ENCODE measurements around the gene VSTM2B. TPM values are rescaled to one million over a fixed set of nuclear protein-coding genes. Genes with fewer than 3 reads are reported as not detected.
"Not testable (repeated sequence)": the region's sequence is repeated elsewhere in the genome, so short reads cannot be mapped to it uniquely, and the experiment has no call there.

The VSTM2B gene
- total RNA-seq (2014; rRNA removed), result not detected in 2 replicates
- polyA plus RNA-seq (2012), result not detected

DNA sequence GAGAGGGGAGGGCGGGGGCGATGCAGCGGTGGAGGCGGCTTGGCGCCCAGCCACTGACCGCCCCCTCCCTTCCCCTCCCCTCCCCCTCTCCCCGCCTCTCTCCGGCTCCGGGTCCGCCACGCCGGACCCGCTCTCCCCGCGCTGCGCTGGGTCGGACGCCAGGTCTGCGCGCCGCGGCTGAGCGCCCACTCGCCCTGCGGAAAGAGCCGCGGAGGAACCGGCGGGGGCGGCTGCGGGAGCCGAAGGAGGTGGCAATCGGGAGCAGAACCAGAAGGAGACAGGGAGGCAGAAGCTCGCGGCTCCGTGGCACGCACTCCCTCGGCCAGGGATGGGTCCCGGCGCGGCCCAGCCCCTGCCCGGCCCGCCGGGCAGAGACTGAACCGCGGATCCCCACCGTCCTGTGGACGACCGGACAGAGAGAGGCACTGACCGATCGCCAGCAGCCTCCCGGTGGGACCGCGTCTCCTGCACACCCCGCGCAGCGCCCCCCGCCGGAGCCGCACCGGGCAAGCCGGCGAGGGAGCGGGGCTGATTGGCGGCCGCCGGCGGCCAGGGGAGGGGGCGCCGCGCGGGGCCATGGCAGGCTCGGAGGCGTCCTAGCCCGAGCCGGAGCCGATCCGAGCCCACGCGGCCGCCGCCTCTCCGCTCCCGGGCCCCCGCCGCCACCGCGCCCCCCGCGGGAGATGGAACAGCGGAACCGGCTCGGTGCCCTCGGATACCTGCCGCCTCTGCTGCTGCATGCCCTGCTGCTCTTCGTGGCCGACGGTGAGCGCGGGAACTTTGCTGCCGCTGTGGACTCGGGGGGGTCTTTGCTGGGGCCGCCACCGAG lies at the start of gene VSTM2B:
VSTM2B (plus strand) TSS at position 94 of the 829 bp plus-strand sequence; CDS start at position 684, 590 bp downstream.
- no peak for DNase-seq (ENCODE audit: low read depth)

DNA sequence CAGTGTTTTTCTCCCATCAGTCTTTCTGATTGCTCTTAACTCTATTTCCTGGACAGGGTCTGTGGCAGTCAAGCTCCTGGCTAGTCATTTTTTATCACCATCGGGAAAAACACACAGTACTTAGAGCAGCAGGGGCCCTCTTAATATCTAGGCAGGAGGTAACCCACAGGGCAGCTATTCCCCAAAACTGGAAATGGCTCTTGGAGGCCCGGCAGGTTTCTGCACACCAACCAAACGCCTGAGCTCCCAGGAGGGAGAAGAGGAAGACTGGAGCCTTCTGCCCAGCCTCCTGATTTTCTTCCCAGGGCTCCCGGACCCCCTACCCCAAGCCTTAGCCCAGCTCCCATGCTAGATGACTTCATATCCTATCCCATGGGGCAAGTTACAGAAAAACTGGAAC lies 49.3 kb upstream of the VSTM2B start:
- no peak for DNase-seq (ENCODE audit: low read depth)

DNA sequence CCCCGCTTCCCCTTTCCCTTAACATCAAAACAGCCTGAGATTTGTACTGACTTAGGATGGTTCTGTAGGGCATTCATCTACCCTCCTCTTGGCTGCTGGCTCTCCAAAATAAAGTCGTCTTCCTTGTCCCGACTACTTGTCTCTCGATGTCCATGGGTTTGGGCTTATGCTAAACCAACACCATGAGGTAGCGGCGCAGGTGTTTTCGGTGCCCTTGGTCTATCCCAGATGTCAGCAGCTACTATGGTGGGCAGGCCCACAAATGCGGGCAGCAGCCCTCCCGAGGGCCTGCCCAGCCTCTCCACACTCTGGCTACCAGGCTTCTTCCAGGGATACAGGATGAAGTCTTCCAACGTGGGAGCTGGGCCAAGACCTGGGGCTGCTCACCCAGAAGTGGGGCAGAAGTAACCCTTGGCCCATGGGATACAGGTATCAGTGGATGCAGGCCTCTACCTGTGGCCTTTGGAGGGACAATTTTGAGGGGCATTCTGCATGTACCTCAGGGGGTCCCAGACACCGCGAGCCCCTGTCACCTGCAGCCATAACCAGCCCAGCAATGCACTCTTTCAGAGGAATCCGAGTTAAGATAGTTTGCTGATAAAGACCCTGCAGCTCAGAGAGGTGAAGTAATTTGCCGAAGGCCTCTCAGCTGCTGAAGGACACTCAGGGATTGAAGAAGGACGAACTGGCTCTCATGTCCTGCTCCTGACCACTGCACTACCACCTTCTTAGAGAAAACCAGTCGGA lies 47.8 kb upstream of the VSTM2B start:
- DNase-seq (ENCODE audit: low read depth), result no peak

DNA sequence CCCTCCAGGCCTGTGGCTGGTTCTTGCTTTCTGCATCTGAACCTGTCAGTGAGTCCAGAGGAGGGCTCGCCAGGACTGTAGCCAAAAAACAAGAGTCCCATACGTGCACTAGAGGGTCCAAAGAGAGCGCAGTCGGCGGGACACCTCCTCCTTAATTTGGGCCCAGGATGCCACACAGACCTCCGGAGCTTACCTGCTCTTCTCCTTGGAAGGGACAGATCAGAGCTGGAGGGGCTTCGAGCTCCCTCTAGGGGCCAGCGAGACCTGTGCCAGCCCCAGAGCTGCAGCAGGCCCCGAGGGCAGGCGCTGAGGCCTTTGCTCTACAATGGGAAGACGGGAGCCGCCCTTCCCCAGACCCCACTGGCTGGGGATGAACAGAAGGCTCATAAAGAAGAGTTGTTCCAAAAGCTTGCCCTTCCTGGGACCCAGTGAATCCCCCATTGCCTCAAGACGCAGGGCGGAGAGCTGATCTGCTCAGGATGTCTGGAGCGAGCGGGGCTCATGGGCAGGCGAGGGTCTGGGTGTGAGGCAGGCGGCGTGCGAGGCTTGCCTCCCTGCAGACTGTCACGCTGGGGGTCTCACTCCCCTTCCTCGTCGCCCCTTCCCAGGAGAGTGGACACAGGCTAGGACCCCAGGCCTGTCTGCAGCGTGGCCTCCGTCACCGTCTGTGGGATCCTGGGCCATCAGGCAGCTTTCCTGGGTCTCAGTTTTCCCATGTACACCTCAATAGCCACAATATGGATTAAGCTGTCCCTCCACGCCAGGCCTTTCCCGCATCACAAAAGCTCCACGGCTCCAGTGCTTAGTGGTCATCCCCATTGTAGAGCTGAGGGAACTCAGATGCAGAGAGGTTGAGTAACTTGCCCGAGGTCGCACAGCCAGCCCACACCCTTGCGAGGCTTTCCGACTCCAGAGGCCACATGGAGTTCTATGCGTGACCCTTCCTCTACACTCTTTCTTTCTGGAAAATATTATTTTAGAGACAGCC lies 46.9 kb upstream of the VSTM2B start:
- DNase-seq (ENCODE audit: low read depth), result no peak

DNA sequence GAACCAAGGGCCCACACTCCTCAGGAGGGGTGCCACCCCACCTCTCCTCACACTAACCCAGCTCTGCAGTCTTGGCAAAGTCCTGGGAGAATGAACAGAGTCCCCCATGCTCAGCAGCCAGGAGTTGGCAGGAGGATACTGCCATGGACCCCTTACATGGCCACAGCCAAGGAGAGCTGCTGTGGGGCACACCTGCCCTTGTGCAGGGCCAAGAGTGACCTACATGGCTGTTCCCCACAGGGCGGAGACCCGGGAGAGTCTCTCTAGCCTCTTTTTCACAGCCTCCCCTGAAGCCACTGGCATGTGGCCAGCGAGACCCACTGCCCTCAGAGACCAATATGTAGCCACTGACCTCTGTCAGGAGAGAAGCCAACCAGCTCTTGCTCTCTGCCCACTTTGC lies 45.9 kb upstream of the VSTM2B start:
- no peak for DNase-seq (ENCODE audit: low read depth)

DNA sequence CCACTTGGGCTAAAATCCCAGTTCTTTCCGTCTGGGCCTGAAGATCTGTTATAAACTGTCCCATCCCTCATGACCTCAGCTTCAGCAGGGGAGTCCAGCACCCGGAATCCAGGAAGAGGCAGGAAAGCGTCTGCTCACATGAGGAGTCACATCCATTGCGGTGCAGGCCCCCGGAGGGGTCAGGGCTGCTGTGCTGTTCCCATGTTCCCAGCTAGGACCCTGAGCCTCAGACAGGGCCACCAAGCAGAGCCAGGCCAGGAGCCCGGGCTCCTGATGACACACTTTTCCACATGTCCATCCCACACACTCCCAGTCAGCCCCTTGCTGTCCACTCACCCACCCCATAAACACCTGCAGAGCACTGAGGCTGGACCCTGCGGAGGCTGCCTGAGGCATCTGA lies 45.3 kb upstream of the VSTM2B start:
- DNase-seq (ENCODE audit: low read depth), result no peak

DNA sequence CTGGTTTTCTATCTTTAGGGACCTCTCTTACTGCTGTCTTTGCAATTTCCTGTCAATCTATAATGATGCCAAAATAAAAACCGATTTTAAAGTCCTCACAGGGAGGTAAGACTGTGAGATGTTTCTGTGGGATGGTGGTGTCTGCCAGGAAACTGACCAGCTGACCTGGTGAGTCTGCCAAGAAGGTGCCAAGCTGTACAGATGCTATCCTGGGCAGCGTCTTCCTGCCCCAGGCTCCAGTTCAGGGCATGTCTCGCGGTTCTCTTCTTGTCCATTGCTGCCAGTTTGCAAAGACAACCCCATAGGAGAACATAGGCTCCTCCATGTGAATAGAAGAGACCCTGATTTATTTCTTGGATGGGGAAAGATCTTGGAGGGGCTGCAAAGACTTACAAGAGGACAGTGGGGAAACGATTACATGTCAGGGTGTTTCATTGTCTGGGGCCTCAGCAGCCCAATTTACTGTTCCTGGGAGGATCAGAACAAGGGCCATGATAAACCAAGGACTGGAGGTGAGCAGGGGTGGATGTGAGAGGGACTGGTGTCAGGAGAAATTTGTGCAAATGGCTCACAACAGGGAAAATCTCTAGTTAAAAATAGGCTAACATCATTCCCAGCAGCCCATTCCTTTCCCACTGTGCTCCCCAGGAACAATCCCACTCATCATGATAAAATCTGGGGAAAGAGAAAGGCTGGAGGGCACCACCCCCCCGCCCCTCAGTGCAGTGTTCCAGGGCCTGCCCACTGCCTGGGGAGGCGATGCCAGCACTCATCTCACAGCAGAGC lies 42.7 kb upstream of the VSTM2B start:
- DNase-seq (ENCODE audit: low read depth), result no peak

DNA sequence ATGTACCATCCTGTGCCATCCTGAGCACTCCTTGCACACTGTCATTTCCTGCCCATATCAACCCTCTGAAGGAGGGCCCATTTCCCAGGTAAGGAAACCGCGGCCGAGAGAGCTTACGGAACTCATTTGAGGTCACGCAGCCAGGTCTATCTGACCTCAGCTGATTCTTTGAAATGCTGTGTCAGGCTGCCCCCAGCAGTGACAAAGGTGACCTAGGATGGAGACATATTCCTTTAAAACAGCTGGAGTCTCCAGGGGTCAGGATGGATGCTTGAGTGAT lies 42.2 kb upstream of the VSTM2B start:
- no peak for DNase-seq (ENCODE audit: low read depth)

DNA sequence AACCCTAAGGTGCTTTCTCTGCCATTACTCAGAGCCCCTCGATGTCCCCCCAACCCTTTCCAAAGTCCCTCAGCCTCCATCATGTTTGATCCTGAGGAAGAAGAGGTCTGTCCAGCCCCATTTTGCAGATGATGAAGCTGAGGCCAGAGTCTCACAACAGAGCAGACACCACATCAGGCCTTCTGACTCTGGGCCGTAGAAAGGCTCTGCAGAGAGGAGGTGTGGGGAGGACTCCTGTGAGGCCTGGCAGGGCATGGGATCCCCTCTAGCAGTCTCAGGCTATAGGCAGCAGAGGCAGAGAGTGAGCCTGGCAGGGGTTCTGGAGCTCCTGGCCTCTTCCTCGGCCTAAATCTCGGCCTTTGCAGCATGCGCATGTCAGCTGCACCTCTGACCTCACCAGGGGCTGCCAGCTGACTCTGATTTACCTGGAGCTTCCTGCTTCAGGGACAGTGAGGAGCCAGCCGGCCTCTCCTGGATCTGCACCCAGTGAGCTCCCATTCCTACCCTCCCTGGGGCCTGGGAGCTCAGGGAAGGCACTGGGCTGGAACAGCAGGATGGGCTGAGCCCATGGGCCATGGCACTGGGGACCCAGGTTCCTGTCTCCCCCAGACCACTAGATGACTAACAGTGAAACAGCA lies 41.7 kb upstream of the VSTM2B start:
- DNase-seq (ENCODE audit: low read depth), result no peak

DNA sequence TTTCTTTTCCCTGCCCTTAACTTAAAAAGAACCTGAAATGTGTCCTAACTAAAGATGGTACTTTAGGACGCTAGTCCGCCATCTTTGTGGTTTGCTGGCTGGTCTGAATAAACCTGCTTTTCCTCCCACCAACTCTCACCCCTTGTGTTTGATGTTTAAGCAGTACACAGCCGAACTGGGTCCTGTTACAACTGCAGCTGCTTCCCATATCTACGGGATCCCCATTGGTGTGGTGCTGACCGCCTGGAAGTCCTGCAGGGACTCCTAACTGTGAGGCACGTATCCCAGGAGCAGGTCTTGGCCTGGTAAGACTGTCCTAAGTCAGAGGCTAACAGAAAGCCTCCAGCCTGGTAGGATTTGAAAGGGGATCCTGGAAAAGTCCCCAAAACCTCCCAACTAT lies 40.9 kb upstream of the VSTM2B start:
- DNase-seq (ENCODE audit: low read depth), result no peak

DNA sequence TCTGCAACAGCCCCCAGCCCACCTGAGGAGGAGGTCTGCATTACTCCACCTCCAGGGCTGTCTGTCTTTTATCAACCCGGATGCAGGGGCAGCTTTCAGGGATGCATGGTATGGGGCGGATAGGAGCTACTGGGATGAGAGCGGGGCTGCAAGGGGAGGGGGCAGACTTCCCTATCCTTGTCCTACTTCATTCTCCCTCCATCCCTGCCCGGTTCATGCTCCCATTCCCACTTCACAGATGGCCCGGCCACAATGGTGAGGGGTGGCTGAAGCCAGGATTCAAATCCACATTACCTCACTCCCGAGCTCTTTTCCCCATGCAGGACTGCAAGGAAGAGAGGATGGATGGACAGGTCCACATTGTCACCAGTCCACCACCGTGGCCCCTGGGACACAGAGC lies 40.5 kb upstream of the VSTM2B start:
- DNase-seq (ENCODE audit: low read depth), result no peak

DNA sequence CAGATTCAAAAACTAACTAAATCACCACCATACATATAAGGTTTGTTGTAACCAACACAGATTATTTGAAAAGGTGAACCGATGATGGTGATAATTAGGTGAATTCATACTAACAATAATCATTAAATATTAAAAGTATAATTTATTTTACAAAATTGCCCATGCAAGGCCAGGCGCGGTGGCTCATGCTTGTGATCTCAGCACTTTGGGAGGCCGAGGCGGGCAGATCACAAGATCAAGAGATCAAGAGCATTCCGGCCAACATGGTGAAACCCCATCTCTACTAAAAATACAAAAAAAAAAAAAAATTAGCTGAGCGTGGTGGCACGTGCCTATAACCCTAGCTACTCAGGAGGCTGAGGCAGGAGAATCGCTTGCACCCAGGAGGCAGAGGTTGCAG lies 38.8 kb upstream of the VSTM2B start:
- not testable (repeated sequence) for DNase-seq (ENCODE audit: low read depth)

DNA sequence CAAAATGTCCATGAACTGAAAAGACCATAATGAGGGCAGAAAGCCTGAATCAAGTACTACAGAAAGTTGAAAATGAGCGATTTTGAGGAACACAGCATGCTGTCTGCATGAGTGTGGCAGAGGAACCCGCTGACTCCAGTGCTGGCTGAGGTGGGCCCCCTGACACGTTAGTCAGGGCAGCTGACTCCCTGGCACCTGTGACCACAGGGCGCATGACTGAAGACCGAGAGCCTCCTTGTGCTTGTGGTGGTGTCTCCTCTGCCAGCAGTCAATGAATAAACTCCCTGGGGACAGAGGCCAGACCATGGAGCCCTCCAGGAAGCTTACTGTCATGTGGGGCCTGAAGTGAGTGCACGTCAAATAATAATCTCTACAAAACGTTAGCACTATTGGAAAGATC lies 38.4 kb upstream of the VSTM2B start:
- DNase-seq (ENCODE audit: low read depth), result no peak

DNA sequence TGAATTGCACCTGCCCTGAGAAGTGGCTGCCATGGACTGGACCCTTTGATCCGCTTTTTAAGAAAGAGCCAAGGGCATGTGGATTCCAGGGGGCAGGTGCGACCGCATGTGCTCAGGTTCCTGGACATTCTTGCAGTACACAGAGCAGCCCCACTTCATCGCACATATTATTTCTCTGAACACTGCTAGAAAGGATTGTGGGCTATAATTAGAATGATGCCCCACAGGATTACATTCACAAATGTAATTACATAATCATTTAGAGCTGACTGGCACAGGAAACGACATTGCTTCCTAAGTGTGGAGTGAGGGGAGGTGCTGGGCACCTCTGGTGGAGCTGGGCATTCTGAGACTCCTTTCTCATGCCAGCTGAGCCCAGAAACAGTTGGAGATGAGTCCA lies 37.5 kb upstream of the VSTM2B start:
- no peak for DNase-seq (ENCODE audit: low read depth)

DNA sequence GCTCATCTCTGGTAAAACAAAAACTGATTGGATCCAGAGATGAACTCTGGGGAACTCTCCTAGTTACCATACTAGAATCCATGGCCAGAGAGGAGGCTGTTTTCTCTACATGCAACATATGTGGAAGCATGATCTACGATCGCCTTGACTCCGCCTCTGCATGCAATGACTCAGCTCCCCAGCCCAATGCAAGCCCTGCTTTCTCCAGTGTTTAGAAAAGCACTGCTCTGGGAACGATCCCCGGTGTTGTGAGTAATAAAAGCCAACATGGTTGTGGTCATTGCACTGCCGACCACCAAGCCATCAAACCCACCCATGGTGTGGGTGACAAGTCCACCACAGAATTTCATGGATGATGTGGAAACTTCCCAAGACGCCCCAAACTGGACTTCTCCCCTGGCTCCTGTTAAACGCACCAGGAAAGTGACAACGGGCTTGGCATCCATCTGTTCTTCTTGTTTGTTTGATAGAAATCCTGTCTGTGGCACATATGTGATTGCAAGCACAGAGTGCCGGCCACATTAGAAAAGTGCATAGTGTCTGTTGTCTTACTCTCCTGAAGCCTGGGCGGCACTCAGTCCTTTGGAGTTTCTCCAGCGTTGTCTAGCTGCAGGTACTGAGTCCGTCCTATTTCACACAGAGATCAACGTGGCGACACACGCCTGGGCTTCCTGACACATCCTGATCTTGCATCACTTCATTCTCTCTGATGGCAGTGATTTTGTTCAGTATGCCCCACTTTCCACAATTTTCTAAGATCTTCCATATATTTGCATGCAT lies 36.4 kb upstream of the VSTM2B start:
- no peak for DNase-seq (ENCODE audit: low read depth)

DNA sequence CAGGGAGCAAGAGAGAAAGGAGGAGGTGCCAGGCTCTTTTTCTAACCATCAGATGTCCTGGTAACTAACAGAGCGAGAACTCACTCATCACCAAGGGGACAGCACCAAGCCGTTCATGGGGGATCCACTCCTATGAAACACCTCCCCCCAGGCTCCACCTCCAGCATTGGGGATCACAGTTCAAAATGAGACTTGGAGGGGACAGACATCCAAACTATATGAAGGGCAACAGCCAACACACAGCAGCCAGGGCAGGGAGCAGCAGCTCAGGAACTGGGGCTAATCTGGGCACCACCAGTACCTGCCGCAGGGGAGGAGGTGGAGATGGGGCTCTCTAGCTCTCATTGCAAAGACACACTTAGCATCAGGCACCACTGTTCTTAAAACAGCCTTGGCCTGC lies 34.3 kb upstream of the VSTM2B start:
- no peak for DNase-seq (ENCODE audit: low read depth)

DNA sequence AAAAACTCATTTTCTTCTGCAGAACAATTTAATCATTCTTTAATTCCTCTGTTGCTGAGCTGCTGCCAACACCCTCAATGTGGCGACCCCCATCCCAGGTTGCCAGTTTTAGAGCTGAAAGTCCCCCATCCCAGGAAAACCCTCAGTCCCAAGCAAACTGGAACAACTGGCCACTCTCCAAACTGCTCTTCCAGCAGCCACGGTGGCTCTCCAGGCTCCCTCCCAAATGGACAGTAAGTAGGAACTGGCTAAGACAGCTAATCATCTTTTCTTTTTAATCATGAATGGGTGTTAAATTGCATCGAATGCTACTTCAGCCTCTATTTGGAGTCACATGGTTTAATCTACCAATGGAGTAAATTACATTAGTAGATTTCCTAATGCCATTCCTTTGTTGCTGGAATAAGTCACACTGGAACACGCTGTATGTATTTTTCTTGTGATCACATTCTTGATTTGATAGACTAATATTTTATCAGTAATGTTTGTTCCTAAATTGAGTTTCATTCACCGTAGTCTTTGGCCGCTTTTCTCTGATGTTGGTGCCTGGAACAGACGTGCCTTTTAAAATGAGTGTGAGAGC lies 33.7 kb upstream of the VSTM2B start:
- no peak for DNase-seq (ENCODE audit: low read depth)

DNA sequence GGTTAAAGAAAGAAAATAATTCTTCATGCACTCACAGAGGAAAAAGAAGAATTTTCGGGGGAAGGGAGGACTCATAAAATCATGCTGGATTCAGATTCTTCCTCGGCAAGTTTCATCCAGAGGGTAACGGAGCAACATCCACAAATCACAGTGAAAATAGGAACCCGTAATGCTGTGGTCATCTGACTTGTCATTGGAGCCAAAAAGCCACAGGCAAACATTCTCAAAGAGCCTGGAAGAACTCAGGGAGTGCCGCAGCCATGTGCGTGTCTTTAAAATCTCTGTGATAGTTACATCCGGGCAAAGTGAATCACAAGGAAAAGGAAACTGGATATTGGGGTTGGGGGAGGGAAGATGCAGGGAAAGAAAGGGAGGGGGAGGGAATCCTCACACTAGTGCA lies 33.0 kb upstream of the VSTM2B start:
- DNase-seq (ENCODE audit: low read depth), result no peak

DNA sequence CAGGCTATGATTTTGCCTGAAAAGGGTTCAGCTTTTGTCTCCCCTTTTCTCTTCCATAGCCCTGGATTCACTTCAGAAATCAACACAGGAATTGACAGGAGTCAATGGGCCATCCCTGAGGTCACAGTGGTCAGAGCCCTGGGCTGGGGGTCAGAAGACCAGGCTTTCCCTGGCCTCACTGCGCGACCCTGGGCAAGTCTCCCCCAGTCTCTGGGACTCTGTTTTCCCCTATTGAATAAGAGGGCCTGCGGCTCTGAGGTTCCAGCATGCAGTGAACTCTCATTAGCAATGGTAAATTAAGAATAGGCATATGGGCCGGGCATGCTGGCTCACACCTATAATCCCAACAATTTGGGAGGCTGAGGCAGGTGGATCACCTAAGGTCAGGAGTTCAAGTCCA lies 30.7 kb upstream of the VSTM2B start:
- no peak for DNase-seq (ENCODE audit: low read depth)

Data from LHCN-M2 (cell line).